Testis (tissue), 3 donors: ENCODE results near the gene MYH9. TPM values are rescaled to one million over a fixed set of nuclear protein-coding genes. Genes with fewer than 3 reads are reported as not detected.

Experiments
- DNase-seq: peaks from one replicate; pipeline ENCODE4 v3.0.0-alpha.2; 2019
- H3K27ac ChIP-seq, 2 donors: fragments of 200-600 bp; sonication (generic); one replicate each; pipeline ENCODE4 v1.5.1; 2019
- H3K27me3 ChIP-seq: fragments of 200-600 bp; sonication (generic); one replicate; pipeline ENCODE4 v1.5.1; 2019
- H3K36me3 ChIP-seq: fragments of 200-600 bp; sonication (generic); one replicate; pipeline ENCODE4 v1.5.1; 2017; ENCODE audit warnings: low read depth; ENCODE audit errors: missing control alignments
- H3K4me1 ChIP-seq: fragments of 200-600 bp; sonication (generic); one replicate; pipeline ENCODE4 v1.5.1; 2019
- H3K4me3 ChIP-seq, 2 donors: fragments of 200-600 bp; sonication (generic); one replicate each; pipeline ENCODE4 v1.5.1; 2017 to 2019
- H3K9me3 ChIP-seq: fragments of 200-600 bp; sonication (generic); one replicate; pipeline ENCODE4 v1.5.1; 2017
- CTCF ChIP-seq, 3 experiments: fragments of 450-650 bp in 2 of 3; fragments of 200-600 bp in 1 of 3; sonication (generic) in 1 of 3; IDR thresholded peaks; one replicate each; pipeline ENCODE4 v1.5.1; 2016 to 2019; ENCODE audit warnings: antibody characterized with exemption in 3 of 3, mild to moderate bottlenecking in 2 of 3, moderate library complexity in 1 of 3
- POLR2A ChIP-seq: fragments of 450-650 bp; IDR thresholded peaks from one replicate; pipeline ENCODE4 v1.6.1; 2017; ENCODE audit warnings: antibody characterized with exemption, mild to moderate bottlenecking, moderate library complexity
- WGBS, 2 donors: methylation state at CpG; one replicate each; pipeline ENCODE4 v1.1.5; 2018; 5-methylcytosine and 5-hydroxymethylcytosine counted together
- intact Hi-C: fragments of 100-400 bp; cut with DNase I; formaldehyde crosslinking; loops from one replicate; pipeline ENCODE4 v1.15.1; 2023; ENCODE audit warnings: low total_unique reads
- polyA plus RNA-seq: library from polyadenylated mRNA; stranded (reverse); fragments of 350-450 nt; fragmentation: Illumina TruSeq; extraction: RNeasy Lipid Tissue Mini Kit (QIAGEN cat#74804); gene quantifications from one replicate; pipeline ENCODE4 v1.2.3, GENCODE V29; 2014; ENCODE audit warnings: low read depth, low replicate concordance; ENCODE audit not compliant: insufficient read depth
- total RNA-seq, 2 donors: library from RNA; depleted of rRNA; stranded (reverse); fragments of >200 nt; gene quantifications; one replicate each; pipeline ENCODE4 v1.2.3, GENCODE V29; 2016

The MYH9 gene
- total and polyA plus RNA-seq, 3 donors from 2014 or later = 129 to 146 (median 141) TPM

GRCh38 chr22:36343070-36343719, 44.6 kb downstream of the MYH9 start:
- H3K27me3 ChIP-seq = no peaks in the 10 kb centered on the region
- no peaks in the 10 kb centered on the region for H3K9me3 ChIP-seq
- no peak overlapping the region for H3K4me3 ChIP-seq
- WGBS, 2 donors = 73 to 85% methylated on average over 5 of the region's 5 CpGs
- H3K27ac ChIP-seq = peak overlapping the region in 1 of 2 donors; percentile 8
- TF ChIP-seq CTCF (IDR thresholded peaks at IDR 0.05) (no peak), POLR2A (no peak)
- no peak for DNase-seq
- intact Hi-C loops = no loop called here
- no peaks in the 10 kb centered on the region for H3K36me3 ChIP-seq
- peaks cover 6% of the 10 kb centered on the region for H3K4me1 ChIP-seq

- peaks cover 15% of the 10 kb centered on the region for H3K4me1 ChIP-seq
Measured at GRCh38 chr22:36341640-36342041, 46.1 kb downstream of the MYH9 start.

GRCh38 chr22:36340621-36341020, 47.1 kb downstream of the MYH9 start:
- intact Hi-C loops = no loop called here
- no peak for DNase-seq
- H3K36me3 ChIP-seq = no peaks in the 10 kb centered on the region
- WGBS, 2 donors = 75 to 82% methylated on average over 9 of the region's 9 CpGs
- H3K27ac ChIP-seq = no peak overlapping the region
- no peaks in the 10 kb centered on the region for H3K27me3 ChIP-seq
- peaks cover 23% of the 10 kb centered on the region for H3K4me1 ChIP-seq
- no peaks in the 10 kb centered on the region for H3K9me3 ChIP-seq
- TF ChIP-seq CTCF (IDR thresholded peaks at IDR 0.05) (no peak), POLR2A (no peak)
- no peak overlapping the region for H3K4me3 ChIP-seq

More at GRCh38 chr22:36341640-36342041, 46.1 kb downstream of the MYH9 start:
- H3K27ac ChIP-seq = no peak overlapping the region
- 69 to 86% methylated on average over 8 to 10 of the region's 10 CpGs for WGBS, 2 donors
- no peaks in the 10 kb centered on the region for H3K9me3 ChIP-seq
- no peak for DNase-seq
- intact Hi-C loops = no loop called here
- H3K27me3 ChIP-seq = no peaks in the 10 kb centered on the region
- TF ChIP-seq CTCF (IDR thresholded peaks at IDR 0.05) = no peak
- TF ChIP-seq POLR2A = no peak
- H3K4me3 ChIP-seq = no peak overlapping the region
- no peaks in the 10 kb centered on the region for H3K36me3 ChIP-seq

GRCh38 chr22:36339171-36340065, 48.3 kb downstream of the MYH9 start:
- Histone ChIP-seq H3K27me3 (no peaks in the 10 kb centered on the region), H3K27ac (peak overlapping the region in 1 of 2 donors; percentile 9), H3K4me3 (no peak overlapping the region), H3K4me1 (peaks cover 30% of the 10 kb centered on the region), H3K36me3 (no peaks in the 10 kb centered on the region), H3K9me3 (no peaks in the 10 kb centered on the region)
- intact Hi-C loops = no loop called here
- WGBS, 2 donors = 66 to 72% methylated on average over 6 of the region's 6 CpGs
- no peak for TF ChIP-seq POLR2A
- TF ChIP-seq CTCF (IDR thresholded peaks at IDR 0.05) = no peak
- no peak for DNase-seq
